B cell (primary cell): ENCODE data around the gene RNF183. TPM values are rescaled to one million over a fixed set of nuclear protein-coding genes. Genes with fewer than 3 reads are reported as not detected.

Source experiments
- ATAC-seq: fragments of 200-7000 bp; cut with Tn5 transposase; one replicate; pipeline ENCODE4 v1.10.0; 2021; ENCODE audit warnings: low read depth, mild to moderate bottlenecking, moderate number of reproducible peaks, moderate library complexity
- CTCF ChIA-PET: fragments of 350-600 bp; sonication (Branson Sonifier 250); formaldehyde crosslinking; loops from one replicate; lab custom pipeline; 2021; ENCODE audit warnings: antibody characterized with exemption, inconsistent platforms; lab: Charles Lee
- POLR2A ChIA-PET: fragments of 350-600 bp; sonication (Branson Sonifier 250); formaldehyde crosslinking; loops from one replicate; lab custom pipeline; 2021; ENCODE audit warnings: antibody characterized with exemption; lab: Charles Lee
- DNase-seq: peaks from one replicate; pipeline ENCODE4 v3.0.0; 2013
- H2AFZ ChIP-seq: 2 replicates; pipeline ENCODE4 v1.6.1; 2012; ENCODE audit warnings: mild to moderate bottlenecking, low read depth, low read length; ENCODE audit not compliant: insufficient read depth, poor library complexity, severe bottlenecking
- H3K27ac ChIP-seq, 2 donors: 1 replicate in 1 of 2; 2 replicates in 1 of 2; pipeline ENCODE4 v1.5.1; 2012 to 2013; ENCODE audit warnings: low read length in 2 of 2, mild to moderate bottlenecking in 2 of 2, moderate library complexity in 1 of 2
- H3K27me3 ChIP-seq, 4 experiments: fragments of 200-600 bp in 1 of 4; sonication (generic) in 1 of 4; replicated peaks in 1 of 4; 1 replicate in 2 of 4; 2 replicates in 2 of 4; pipeline versions ENCODE4 v1.6.1 to v1.7.0; 2013 to 2016; ENCODE audit warnings: low read length in 3 of 4, mild to moderate bottlenecking in 2 of 4, mixed read lengths in 1 of 4, moderate library complexity in 1 of 4; ENCODE audit not compliant: insufficient read depth in 4 of 4, control insufficient read depth in 3 of 4; ENCODE audit errors: control extremely low read depth in 1 of 4
- H3K36me3 ChIP-seq, 2 experiments: replicated peaks in 1 of 2; 1 replicate in 1 of 2; 2 replicates in 1 of 2; pipeline versions ENCODE4 v1.6.1 to v1.7.1; 2013; ENCODE audit warnings: low read length in 1 of 2; ENCODE audit not compliant: insufficient read depth in 2 of 2, control insufficient read depth in 1 of 2; ENCODE audit errors: control extremely low read depth in 1 of 2, extremely low read depth in 1 of 2
- H3K4me1 ChIP-seq, 2 donors: fragments of 200-600 bp in 1 of 2; sonication (generic) in 1 of 2; 1 replicate in 1 of 2; 2 replicates in 1 of 2; pipeline versions ENCODE4 v1.5.1 to v1.6.1; 2013 to 2017; ENCODE audit warnings: low read length in 2 of 2; ENCODE audit not compliant: control insufficient read depth in 2 of 2, insufficient read depth in 2 of 2
- H3K4me2 ChIP-seq: replicated peaks from 2 replicates; pipeline ENCODE3; 2012; ENCODE audit warnings: mild to moderate bottlenecking, low read depth, low read length; ENCODE audit not compliant: poor library complexity, severe bottlenecking
- H3K4me3 ChIP-seq, 5 experiments: fragments of 200-600 bp in 1 of 5; sonication (generic) in 1 of 5; 1 replicate in 3 of 5; 2 replicates in 2 of 5; pipeline versions ENCODE4 v1.5.1 to v1.7.0; 2011 to 2016; ENCODE audit warnings: low read length in 4 of 5, mild to moderate bottlenecking in 4 of 5, low read depth in 2 of 5, control low read depth in 1 of 5, moderate library complexity in 1 of 5; ENCODE audit not compliant: insufficient read depth in 1 of 5; ENCODE audit errors: control extremely low read depth in 1 of 5, extremely low read depth in 1 of 5
- H3K79me2 ChIP-seq: fragments of 200-600 bp; sonication (generic); one replicate; pipeline ENCODE4 v1.6.0; 2016; ENCODE audit warnings: low read length; ENCODE audit not compliant: control insufficient read depth, insufficient read depth
- H3K9ac ChIP-seq: fragments of 200-600 bp; sonication (generic); 2 replicates; pipeline ENCODE4 v1.6.1; 2017; ENCODE audit warnings: mild to moderate bottlenecking, low read length, moderate library complexity
- H3K9me3 ChIP-seq, 3 donors: one replicate each; pipeline versions ENCODE4 v1.6.1 to v1.7.1; 2013; ENCODE audit warnings: low read length in 2 of 3; ENCODE audit not compliant: control insufficient read depth in 2 of 3, insufficient read depth in 1 of 3; ENCODE audit errors: control extremely low read depth in 1 of 3
- H4K20me1 ChIP-seq: 2 replicates; pipeline ENCODE4 v1.6.0; 2012; ENCODE audit warnings: mild to moderate bottlenecking, low read length; ENCODE audit not compliant: insufficient read depth, control insufficient read depth, poor library complexity, severe bottlenecking
- H3K27ac Mint-ChIP-seq: one replicate; pipeline ENCODE4 v1.8.0; 2021; ENCODE audit warnings: mixed read lengths
- H3K27me3 Mint-ChIP-seq: one replicate; pipeline ENCODE4 v1.8.0; 2021; ENCODE audit warnings: mixed read lengths
- H3K4me1 Mint-ChIP-seq: one replicate; pipeline ENCODE4 v1.8.0; 2021; ENCODE audit warnings: mixed read lengths
- H3K4me3 Mint-ChIP-seq: one replicate; pipeline ENCODE4 v1.8.0; 2021; ENCODE audit warnings: mixed read lengths
- H3K9me3 Mint-ChIP-seq: one replicate; pipeline ENCODE4 v1.8.0; 2022; ENCODE audit warnings: mixed read lengths; ENCODE audit not compliant: insufficient read depth
- EZH2 ChIP-seq: IDR thresholded peaks from 2 replicates; pipeline ENCODE4 v1.6.1; 2012; ENCODE audit warnings: borderline replicate concordance, low read depth, mild to moderate bottlenecking, moderate library complexity, low read length; ENCODE audit not compliant: insufficient read depth, poor library complexity, severe bottlenecking
- WGBS: methylation state at CpG from one replicate; pipeline ENCODE4 v1.1.5; 2013; ENCODE audit warnings: missing lambda C conversion rate; ENCODE audit not compliant: insufficient coverage; 5-methylcytosine and 5-hydroxymethylcytosine counted together
- intact Hi-C: fragments of 100-400 bp; cut with micrococcal nuclease; formaldehyde crosslinking; loops from one replicate; pipeline ENCODE4 v1.10.0; 2022
- polyA plus RNA-seq: library from polyadenylated mRNA; depleted of rRNA; stranded (reverse); fragments of >200 nt; gene quantifications from 2 replicates; pipeline ENCODE4 v1.2.3, GENCODE V29; 2012
- total RNA-seq, 2 donors: library from RNA; stranded (reverse); fragments of 120-200 nt in 1 of 2; gene quantifications; 1 replicate in 1 of 2; 2 replicates in 1 of 2; pipeline versions ENCODE4 v1.2.3 to v1.2.4, GENCODE V29; 2013 to 2022
- TF ChIP-seq, protein P1 (sequence below): fragments of 200-600 bp; IDR thresholded peaks from one replicate; pipeline ENCODE4 v1.8.0; 2022; ENCODE audit warnings: antibody characterized with exemption, mild to moderate bottlenecking

RNF183 gene
- total and polyA plus RNA-seq, 2 donors (not counting 1 experiment from before 2014, with no cell fraction given) = 0.04 TPM; not detected in 1

DNA sequence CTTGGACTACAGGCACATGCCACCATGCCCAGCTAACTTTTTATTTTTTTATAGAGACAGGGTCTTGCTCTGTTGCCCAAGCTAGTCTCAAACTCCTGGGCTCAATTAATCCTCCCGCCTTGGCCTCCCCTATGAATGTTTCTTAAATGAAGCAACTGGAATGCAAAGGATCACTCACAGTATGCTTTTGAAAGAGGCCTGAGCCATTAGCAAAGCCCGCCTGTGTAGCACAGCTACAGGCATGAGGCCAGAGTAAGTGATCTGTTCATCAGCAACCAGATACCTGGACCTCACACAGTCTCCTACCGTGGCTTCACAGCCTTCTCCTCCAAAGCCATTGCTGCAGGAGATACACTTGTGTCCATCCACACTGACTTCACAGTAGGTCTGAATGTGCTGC lies 16.9 kb upstream of the RNF183 start:
- Histone ChIP-seq H3K36me3 (no peaks in the 10 kb centered on the region), H4K20me1 (no peaks in the 10 kb centered on the region), H3K79me2 (no peaks in the 10 kb centered on the region), H2AFZ (no peak overlapping the region), H3K9me3 (no peaks in the 10 kb centered on the region), H3K4me1 (no peaks in the 10 kb centered on the region), H3K4me3 (no peak overlapping the region), H3K27me3 (no peaks in the 10 kb centered on the region), H3K4me2 (no peak overlapping the region), H3K27ac (no peak overlapping the region), H3K9ac (no peak overlapping the region)
- 100% methylated on average over 1 of the region's 3 CpGs for WGBS
- DNase-seq (no peak), ATAC-seq (no peak)
- ChIA-PET POLR2A (no interaction called here), CTCF (no interaction called here)
- intact Hi-C loops = no loop called here
- H3K9me3 Mint-ChIP-seq = no peaks in the 10 kb centered on the region
- H3K27me3 Mint-ChIP-seq = peaks cover 9% of the 10 kb centered on the region
- no peak overlapping the region for H3K4me3 Mint-ChIP-seq
- H3K27ac Mint-ChIP-seq = no peak overlapping the region
- no peaks in the 10 kb centered on the region for H3K4me1 Mint-ChIP-seq
- TF ChIP-seq EZH2 = no peak
- TF ChIP-seq, protein P1, sequence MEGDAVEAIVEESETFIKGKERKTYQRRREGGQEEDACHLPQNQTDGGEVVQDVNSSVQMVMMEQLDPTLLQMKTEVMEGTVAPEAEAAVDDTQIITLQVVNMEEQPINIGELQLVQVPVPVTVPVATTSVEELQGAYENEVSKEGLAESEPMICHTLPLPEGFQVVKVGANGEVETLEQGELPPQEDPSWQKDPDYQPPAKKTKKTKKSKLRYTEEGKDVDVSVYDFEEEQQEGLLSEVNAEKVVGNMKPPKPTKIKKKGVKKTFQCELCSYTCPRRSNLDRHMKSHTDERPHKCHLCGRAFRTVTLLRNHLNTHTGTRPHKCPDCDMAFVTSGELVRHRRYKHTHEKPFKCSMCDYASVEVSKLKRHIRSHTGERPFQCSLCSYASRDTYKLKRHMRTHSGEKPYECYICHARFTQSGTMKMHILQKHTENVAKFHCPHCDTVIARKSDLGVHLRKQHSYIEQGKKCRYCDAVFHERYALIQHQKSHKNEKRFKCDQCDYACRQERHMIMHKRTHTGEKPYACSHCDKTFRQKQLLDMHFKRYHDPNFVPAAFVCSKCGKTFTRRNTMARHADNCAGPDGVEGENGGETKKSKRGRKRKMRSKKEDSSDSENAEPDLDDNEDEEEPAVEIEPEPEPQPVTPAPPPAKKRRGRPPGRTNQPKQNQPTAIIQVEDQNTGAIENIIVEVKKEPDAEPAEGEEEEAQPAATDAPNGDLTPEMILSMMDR = no peak

DNA sequence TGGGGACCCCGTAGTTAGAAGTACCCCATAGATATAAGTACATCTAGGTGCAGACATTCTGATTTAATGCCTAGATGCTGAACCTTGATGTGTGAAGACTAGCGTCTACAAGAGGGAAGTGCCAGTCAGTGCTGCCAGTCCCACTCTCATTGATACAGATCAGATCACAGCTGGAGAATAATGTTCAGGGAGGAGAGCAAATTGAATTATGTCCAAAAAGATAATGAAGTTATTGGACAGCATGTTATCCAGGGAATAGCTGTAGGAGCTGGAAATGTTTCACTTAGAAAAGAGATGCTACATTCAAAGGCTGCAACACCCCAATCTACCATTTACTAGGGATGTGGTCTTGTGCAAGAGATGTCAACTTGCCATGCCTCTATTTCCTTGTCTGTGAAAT lies 15.9 kb upstream of the RNF183 start:
- Histone ChIP-seq H3K27me3 (no peaks in the 10 kb centered on the region), H3K4me1 (no peaks in the 10 kb centered on the region), H3K4me2 (no peak overlapping the region), H3K9me3 (no peaks in the 10 kb centered on the region), H3K4me3 (no peak overlapping the region), H2AFZ (no peak overlapping the region), H4K20me1 (no peaks in the 10 kb centered on the region), H3K27ac (no peak overlapping the region), H3K36me3 (no peaks in the 10 kb centered on the region), H3K79me2 (no peaks in the 10 kb centered on the region), H3K9ac (no peak overlapping the region)
- ChIA-PET POLR2A (no interaction called here), CTCF (interaction anchor here (1.3 kb wide), 1 partner anchor 10 kb away, joined by 3 read pairs; no protein-coding TSS in a partner anchor)
- TF ChIP-seq, protein P1 = no peak
- no peak for TF ChIP-seq EZH2
- H3K27ac Mint-ChIP-seq = no peak overlapping the region
- ATAC-seq (no peak), DNase-seq (no peak)
- H3K4me1 Mint-ChIP-seq = no peaks in the 10 kb centered on the region
- 100% methylated on average over 1 of the region's 2 CpGs for WGBS
- H3K4me3 Mint-ChIP-seq = no peak overlapping the region
- peaks cover 9% of the 10 kb centered on the region for H3K27me3 Mint-ChIP-seq
- H3K9me3 Mint-ChIP-seq = no peaks in the 10 kb centered on the region
- intact Hi-C loops = no loop called here
